Cardiac muscle cell (in vitro differentiated cells and primary cell): ENCODE data around the gene JCHAIN. TPM values are rescaled to one million over a fixed set of nuclear protein-coding genes. Genes with fewer than 3 reads are reported as not detected.
"Not testable (repeated sequence)": the region's sequence is repeated elsewhere in the genome, so short reads cannot be mapped to it uniquely, and the experiment has no call there.

ENCODE experiments used
- DNase-seq, 2 donors: peaks; one replicate each; pipeline versions ENCODE4 v3.0.0 to v3.0.0-alpha.2; 2010 to 2017; ENCODE audit warnings: low read depth in 1 of 2, low spot score in 1 of 2
- H3K27ac ChIP-seq: fragments of 200-600 bp; sonication (generic); 2 replicates; pipeline ENCODE4 v1.5.1; 2016
- H3K27me3 ChIP-seq: fragments of 200-600 bp; sonication (generic); 2 replicates; pipeline ENCODE4 v1.6.0; 2016; ENCODE audit warnings: control low read depth
- H3K36me3 ChIP-seq: fragments of 200-600 bp; sonication (generic); 2 replicates; pipeline ENCODE4 v1.5.1; 2016; ENCODE audit warnings: control low read depth
- H3K4me1 ChIP-seq: fragments of 200-600 bp; sonication (generic); 2 replicates; pipeline ENCODE4 v1.8.1; 2017; ENCODE audit warnings: low read depth, mild to moderate bottlenecking, mixed run types
- H3K4me3 ChIP-seq: fragments of 200-600 bp; sonication (generic); 2 replicates; pipeline ENCODE4 v1.5.1; 2016; ENCODE audit warnings: mild to moderate bottlenecking
- H3K9me3 ChIP-seq: fragments of 200-600 bp; sonication (generic); 2 replicates; pipeline ENCODE4 v1.5.1; 2017; ENCODE audit warnings: low read depth, mild to moderate bottlenecking, control low read depth
- polyA plus RNA-seq: library from polyadenylated mRNA; unstranded; fragments of >200 nt; fragmentation: Nextera tagmentation; extraction: Ambion mirVana; gene quantifications from 2 replicates; pipeline ENCODE4 v1.2.1, GENCODE V29; 2016
- total RNA-seq: library from RNA; depleted of rRNA; stranded (reverse); fragments of >200 nt; gene quantifications from 2 replicates; pipeline ENCODE4 v1.2.3, GENCODE V29; 2016
- TF ChIP-seq, protein P1 (sequence below): IDR thresholded peaks from 2 replicates; pipeline ENCODE4 v1.5.1; 2012; ENCODE audit warnings: low read depth, mild to moderate bottlenecking, low read length

Gene JCHAIN
- total and polyA plus RNA-seq, 2 experiments from 2014 or later = not detected

DNA sequence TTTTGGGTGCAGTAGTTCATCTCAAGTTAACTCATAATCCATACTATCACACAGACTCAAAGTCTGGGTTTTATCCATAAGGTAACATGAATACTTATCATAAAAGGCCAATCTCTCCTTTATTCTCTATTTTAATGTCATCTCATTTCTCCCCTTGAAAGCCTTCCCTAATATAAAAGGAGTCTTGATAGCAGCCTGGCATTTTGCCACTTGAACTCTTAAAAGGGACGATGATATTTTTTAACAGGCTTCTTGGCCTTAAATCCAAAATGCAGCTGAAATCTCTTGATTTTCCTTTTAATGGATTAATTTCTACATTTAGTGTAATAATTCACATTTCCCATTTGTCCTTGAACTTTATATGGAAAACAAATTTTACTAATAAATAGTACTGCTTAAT, 8.4 kb upstream of the JCHAIN start:
- DNase-seq = no peak
- H3K36me3 ChIP-seq = no peaks in the 10 kb centered on the region
- no peak overlapping the region for H3K27ac ChIP-seq
- no peaks in the 10 kb centered on the region for H3K9me3 ChIP-seq
- H3K4me3 ChIP-seq = no peak overlapping the region
- H3K27me3 ChIP-seq = peaks cover 3% of the 10 kb centered on the region
- TF ChIP-seq, protein P1, sequence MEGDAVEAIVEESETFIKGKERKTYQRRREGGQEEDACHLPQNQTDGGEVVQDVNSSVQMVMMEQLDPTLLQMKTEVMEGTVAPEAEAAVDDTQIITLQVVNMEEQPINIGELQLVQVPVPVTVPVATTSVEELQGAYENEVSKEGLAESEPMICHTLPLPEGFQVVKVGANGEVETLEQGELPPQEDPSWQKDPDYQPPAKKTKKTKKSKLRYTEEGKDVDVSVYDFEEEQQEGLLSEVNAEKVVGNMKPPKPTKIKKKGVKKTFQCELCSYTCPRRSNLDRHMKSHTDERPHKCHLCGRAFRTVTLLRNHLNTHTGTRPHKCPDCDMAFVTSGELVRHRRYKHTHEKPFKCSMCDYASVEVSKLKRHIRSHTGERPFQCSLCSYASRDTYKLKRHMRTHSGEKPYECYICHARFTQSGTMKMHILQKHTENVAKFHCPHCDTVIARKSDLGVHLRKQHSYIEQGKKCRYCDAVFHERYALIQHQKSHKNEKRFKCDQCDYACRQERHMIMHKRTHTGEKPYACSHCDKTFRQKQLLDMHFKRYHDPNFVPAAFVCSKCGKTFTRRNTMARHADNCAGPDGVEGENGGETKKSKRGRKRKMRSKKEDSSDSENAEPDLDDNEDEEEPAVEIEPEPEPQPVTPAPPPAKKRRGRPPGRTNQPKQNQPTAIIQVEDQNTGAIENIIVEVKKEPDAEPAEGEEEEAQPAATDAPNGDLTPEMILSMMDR = no peak
- H3K4me1 ChIP-seq = no peaks in the 10 kb centered on the region

DNA sequence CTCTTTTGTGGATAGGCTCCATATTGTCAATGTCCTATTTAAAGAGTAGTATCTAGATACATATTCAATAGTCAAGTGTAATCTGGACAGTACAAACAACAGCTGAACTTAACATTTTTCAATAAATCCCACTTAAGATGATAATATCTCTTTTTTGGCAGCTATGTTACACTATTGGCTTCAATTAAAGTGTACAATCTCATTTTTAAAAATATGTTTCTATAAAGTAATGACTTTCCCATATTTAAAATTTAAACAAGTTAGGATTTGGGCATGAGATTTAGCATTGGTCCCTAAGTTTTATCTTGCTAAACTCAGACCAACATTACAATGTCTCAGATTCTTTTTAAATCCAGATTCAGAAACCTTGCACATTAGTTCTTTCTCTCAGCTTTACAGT, 7.9 kb upstream of the JCHAIN start:
- H3K36me3 ChIP-seq = no peaks in the 10 kb centered on the region
- TF ChIP-seq, protein P1 = no peak

GRCh38 chr4:70671091-70671490, 4.8 kb upstream of the JCHAIN start:
- no peak overlapping the region for H3K27ac ChIP-seq
- H3K27me3 ChIP-seq = peaks cover 10% of the 10 kb centered on the region
- TF ChIP-seq, protein P1 = no peak
- H3K4me3 ChIP-seq = no peak overlapping the region
- H3K4me1 ChIP-seq = no peaks in the 10 kb centered on the region
- no peaks in the 10 kb centered on the region for H3K9me3 ChIP-seq
- no peaks in the 10 kb centered on the region for H3K36me3 ChIP-seq
- DNase-seq = no peak

More for the DNA sequence above, 7.9 kb upstream of the JCHAIN start:
- no peaks in the 10 kb centered on the region for H3K9me3 ChIP-seq
- H3K27ac ChIP-seq = no peak overlapping the region
- peaks cover 5% of the 10 kb centered on the region for H3K27me3 ChIP-seq
- no peaks in the 10 kb centered on the region for H3K4me1 ChIP-seq
- DNase-seq = no peak
- no peak overlapping the region for H3K4me3 ChIP-seq

DNA sequence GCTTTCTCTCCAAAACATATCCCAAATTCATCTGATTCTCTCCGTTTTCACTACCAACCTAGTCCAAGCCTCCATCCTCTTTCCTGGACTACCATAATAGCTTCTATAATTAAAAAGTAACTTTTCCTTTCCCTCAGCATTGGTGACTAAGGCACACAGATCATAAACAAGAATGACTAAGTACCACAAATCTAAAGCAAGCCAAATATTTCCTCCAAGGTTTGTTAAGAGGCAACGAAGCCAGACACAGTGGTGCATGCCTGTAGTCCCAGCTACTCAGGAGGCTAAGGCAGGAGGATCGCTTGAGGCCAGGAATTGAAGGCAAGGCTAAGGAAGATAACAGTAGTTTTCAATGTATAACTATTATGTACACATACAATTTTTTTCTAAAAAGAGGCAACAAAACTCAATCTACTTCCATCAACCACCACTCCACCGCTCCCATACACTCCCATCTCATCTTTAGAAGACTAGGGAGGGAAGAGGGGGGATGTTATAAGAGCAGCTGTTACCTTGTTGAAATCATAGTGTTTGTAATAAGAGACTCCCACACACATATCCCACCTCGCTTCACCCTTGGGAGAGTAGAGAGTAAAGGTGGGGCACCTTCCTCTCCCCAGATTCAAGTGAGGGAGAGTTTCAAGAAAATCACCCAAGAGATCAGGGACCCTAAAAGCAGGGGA, 4.2 kb upstream of the JCHAIN start:
- no peak overlapping the region for H3K27ac ChIP-seq
- peaks cover 10% of the 10 kb centered on the region for H3K27me3 ChIP-seq
- TF ChIP-seq, protein P1 = no peak
- H3K4me1 ChIP-seq = no peaks in the 10 kb centered on the region
- no peaks in the 10 kb centered on the region for H3K9me3 ChIP-seq
- no peaks in the 10 kb centered on the region for H3K36me3 ChIP-seq
- no peak overlapping the region for H3K4me3 ChIP-seq
- DNase-seq = no peak

- H3K9me3 ChIP-seq = no peaks in the 10 kb centered on the region
- no peaks in the 10 kb centered on the region for H3K4me1 ChIP-seq
- TF ChIP-seq, protein P1 = no peak
- H3K36me3 ChIP-seq = no peaks in the 10 kb centered on the region
- H3K27me3 ChIP-seq = peaks cover 10% of the 10 kb centered on the region
- H3K4me3 ChIP-seq = no peak overlapping the region
- H3K27ac ChIP-seq = no peak overlapping the region
- DNase-seq = peak in 1 of 2 donors; percentile 81
Measured at GRCh38 chr4:70667740-70668535, 1.6 kb upstream of the JCHAIN start.

- H3K9me3 ChIP-seq, H3K4me1 ChIP-seq, H3K36me3 ChIP-seq, H3K27ac ChIP-seq, H3K27me3 ChIP-seq, DNase-seq, H3K4me3 ChIP-seq: not testable (repeated sequence)
Measured at GRCh38 chr4:70661309-70661922, 4.9 kb downstream of the JCHAIN start.
